Measurements from ENCODE around the gene PLCB3. TPM values are rescaled to one million over a fixed set of nuclear protein-coding genes. Genes with fewer than 3 reads are reported as not detected.

Gene PLCB3
- total and polyA plus RNA-seq, 10 of the 15 experiments (the other 5 are each of a cell fraction or from before 2014, with no cell fraction given): 0.03 to 10.3 (median 3.3) TPM

GRCh38 chr11:64317325-64317960, 66.1 kb downstream of the PLCB3 start, which contains the start of gene TRMT112 (continued):
- peak; percentile 77; the same call in 1 of the 2 replicates for TF ChIP-seq RB1 (IDR thresholded peaks at IDR 0.05; ENCODE audit: borderline replicate concordance)
- peak; percentile 25 for TF ChIP-seq SIX5 (IDR thresholded peaks at IDR 0.05; ENCODE audit: low read depth, low read length, severe bottlenecking)
- no peak for TF ChIP-seq ZSCAN29 (IDR thresholded peaks at IDR 0.05)
- TF ChIP-seq YBX1 (IDR thresholded peaks at IDR 0.05): no peak
- TF ChIP-seq, protein P1, sequence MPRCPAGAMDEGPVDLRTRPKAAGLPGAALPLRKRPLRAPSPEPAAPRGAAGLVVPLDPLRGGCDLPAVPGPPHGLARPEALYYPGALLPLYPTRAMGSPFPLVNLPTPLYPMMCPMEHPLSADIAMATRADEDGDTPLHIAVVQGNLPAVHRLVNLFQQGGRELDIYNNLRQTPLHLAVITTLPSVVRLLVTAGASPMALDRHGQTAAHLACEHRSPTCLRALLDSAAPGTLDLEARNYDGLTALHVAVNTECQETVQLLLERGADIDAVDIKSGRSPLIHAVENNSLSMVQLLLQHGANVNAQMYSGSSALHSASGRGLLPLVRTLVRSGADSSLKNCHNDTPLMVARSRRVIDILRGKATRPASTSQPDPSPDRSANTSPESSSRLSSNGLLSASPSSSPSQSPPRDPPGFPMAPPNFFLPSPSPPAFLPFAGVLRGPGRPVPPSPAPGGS (IDR thresholded peaks at IDR 0.05; ENCODE audit: borderline replicate concordance, insufficient read depth, low read depth, low read length, poor library complexity, severe bottlenecking): peak; percentile 84
- 0 out of 2 replicates have a peak, but pooled peaks have one; percentile 67 for TF ChIP-seq ZNF592 (IDR thresholded peaks at IDR 0.05)
- TF ChIP-seq USF2 (IDR thresholded peaks at IDR 0.05; ENCODE audit: borderline replicate concordance, low read depth, low read length): peak; percentile 73
- TF ChIP-seq MYB (IDR thresholded peaks at IDR 0.05; ENCODE audit: borderline replicate concordance, low read depth, low read length): no peak
- TF ChIP-seq, protein P2, sequence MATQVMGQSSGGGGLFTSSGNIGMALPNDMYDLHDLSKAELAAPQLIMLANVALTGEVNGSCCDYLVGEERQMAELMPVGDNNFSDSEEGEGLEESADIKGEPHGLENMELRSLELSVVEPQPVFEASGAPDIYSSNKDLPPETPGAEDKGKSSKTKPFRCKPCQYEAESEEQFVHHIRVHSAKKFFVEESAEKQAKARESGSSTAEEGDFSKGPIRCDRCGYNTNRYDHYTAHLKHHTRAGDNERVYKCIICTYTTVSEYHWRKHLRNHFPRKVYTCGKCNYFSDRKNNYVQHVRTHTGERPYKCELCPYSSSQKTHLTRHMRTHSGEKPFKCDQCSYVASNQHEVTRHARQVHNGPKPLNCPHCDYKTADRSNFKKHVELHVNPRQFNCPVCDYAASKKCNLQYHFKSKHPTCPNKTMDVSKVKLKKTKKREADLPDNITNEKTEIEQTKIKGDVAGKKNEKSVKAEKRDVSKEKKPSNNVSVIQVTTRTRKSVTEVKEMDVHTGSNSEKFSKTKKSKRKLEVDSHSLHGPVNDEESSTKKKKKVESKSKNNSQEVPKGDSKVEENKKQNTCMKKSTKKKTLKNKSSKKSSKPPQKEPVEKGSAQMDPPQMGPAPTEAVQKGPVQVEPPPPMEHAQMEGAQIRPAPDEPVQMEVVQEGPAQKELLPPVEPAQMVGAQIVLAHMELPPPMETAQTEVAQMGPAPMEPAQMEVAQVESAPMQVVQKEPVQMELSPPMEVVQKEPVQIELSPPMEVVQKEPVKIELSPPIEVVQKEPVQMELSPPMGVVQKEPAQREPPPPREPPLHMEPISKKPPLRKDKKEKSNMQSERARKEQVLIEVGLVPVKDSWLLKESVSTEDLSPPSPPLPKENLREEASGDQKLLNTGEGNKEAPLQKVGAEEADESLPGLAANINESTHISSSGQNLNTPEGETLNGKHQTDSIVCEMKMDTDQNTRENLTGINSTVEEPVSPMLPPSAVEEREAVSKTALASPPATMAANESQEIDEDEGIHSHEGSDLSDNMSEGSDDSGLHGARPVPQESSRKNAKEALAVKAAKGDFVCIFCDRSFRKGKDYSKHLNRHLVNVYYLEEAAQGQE (IDR thresholded peaks at IDR 0.05; ENCODE audit: low read depth, low read length): no peak
- no peak; a peak in 1 of 4 replicates for TF ChIP-seq EP300 (IDR thresholded peaks at IDR 0.05; ENCODE audit: borderline replicate concordance in 1 of 2, control insufficient read depth in 1 of 2, low read depth in 2 of 2, low read length in 2 of 2)
- TF ChIP-seq ZNF217 (IDR thresholded peaks at IDR 0.05): no peak
- no peak for TF ChIP-seq CUX1 (IDR thresholded peaks at IDR 0.05; ENCODE audit: insufficient replicate concordance, low read depth, low read length)
